Esophagus muscularis mucosa (tissue), 4 donors: ENCODE results near the gene CNTNAP2.

Source experiments
- CTCF ChIP-seq, 3 experiments: fragments of 200-600 bp in 2 of 3; fragments of 450-650 bp in 1 of 3; sonication (generic) in 2 of 3; IDR thresholded peaks; one replicate each; pipeline ENCODE4 v1.5.1; 2017 to 2019; ENCODE audit warnings: antibody characterized with exemption in 3 of 3, mild to moderate bottlenecking in 2 of 3, moderate library complexity in 1 of 3
- EP300 ChIP-seq: sonication (generic); formaldehyde crosslinking; IDR thresholded peaks from one replicate; pipeline ENCODE4 v1.6.1; 2017; ENCODE audit warnings: antibody characterized with exemption
- POLR2A ChIP-seq: fragments of 450-650 bp; IDR thresholded peaks from one replicate; pipeline ENCODE4 v1.6.1; 2017; ENCODE audit warnings: antibody characterized with exemption, moderate library complexity, mild to moderate bottlenecking, low read depth
- POLR2AphosphoS5 ChIP-seq, 2 donors: sonication (generic); formaldehyde crosslinking; IDR thresholded peaks; one replicate each; pipeline ENCODE4 v1.6.1; 2017; ENCODE audit warnings: antibody characterized with exemption in 2 of 2

GRCh38 chr7:147465223-147465622 lies 1348.6 kb downstream of the CNTNAP2 start:
- TF ChIP-seq POLR2A = no peak
- no peak for TF ChIP-seq CTCF (IDR thresholded peaks at IDR 0.05)
- TF ChIP-seq EP300 = no peak
- no peak for TF ChIP-seq POLR2AphosphoS5 (IDR thresholded peaks at IDR 0.05)
